Hepatocyte (in vitro differentiated cells): ENCODE measurements around the gene POU6F2. TPM values are rescaled to one million over a fixed set of nuclear protein-coding genes. Genes with fewer than 3 reads are reported as not detected.

Experiments used
- DNase-seq: peaks from one replicate; pipeline ENCODE4 v3.0.0-alpha.2; 2016; ENCODE audit warnings: low spot score
- H2AFZ ChIP-seq: fragments of 200-600 bp; sonication (generic); 2 replicates; pipeline ENCODE4 v1.6.0; 2016; ENCODE audit warnings: antibody characterized with exemption, mild to moderate bottlenecking
- H3K27ac ChIP-seq: fragments of 200-600 bp; sonication (generic); 2 replicates; pipeline ENCODE4 v1.5.1; 2016; ENCODE audit warnings: mild to moderate bottlenecking
- H3K27me3 ChIP-seq: fragments of 200-600 bp; sonication (generic); 2 replicates; pipeline ENCODE4 v1.6.1; 2016
- H3K36me3 ChIP-seq: fragments of 200-600 bp; sonication (generic); replicated peaks from 2 replicates; pipeline ENCODE4 v1.5.1; 2016; ENCODE audit warnings: low read depth; ENCODE audit not compliant: insufficient read depth
- H3K4me1 ChIP-seq: fragments of 200-600 bp; sonication (generic); 2 replicates; pipeline ENCODE4 v1.5.1; 2016; ENCODE audit warnings: mild to moderate bottlenecking, moderate library complexity; ENCODE audit not compliant: insufficient read depth
- H3K4me2 ChIP-seq: fragments of 200-600 bp; sonication (generic); 2 replicates; pipeline ENCODE4 v1.6.0; 2016
- H3K4me3 ChIP-seq: fragments of 200-600 bp; sonication (generic); 2 replicates; pipeline ENCODE4 v1.5.1; 2016; ENCODE audit warnings: mild to moderate bottlenecking
- H3K79me2 ChIP-seq: fragments of 200-600 bp; sonication (generic); 2 replicates; pipeline ENCODE4 v1.6.0; 2017; ENCODE audit warnings: mild to moderate bottlenecking
- H3K9me2 ChIP-seq: fragments of 200-600 bp; sonication (generic); replicated peaks from 2 replicates; pipeline ENCODE4 v1.6.0; 2017; ENCODE audit warnings: mild to moderate bottlenecking; ENCODE audit not compliant: insufficient read depth
- H3K9me3 ChIP-seq: fragments of 200-600 bp; sonication (generic); 2 replicates; pipeline ENCODE4 v1.5.1; 2016; ENCODE audit warnings: low read depth, mild to moderate bottlenecking
- H4K20me1 ChIP-seq: fragments of 200-600 bp; sonication (generic); 2 replicates; pipeline ENCODE4 v1.6.0; 2016; ENCODE audit warnings: mild to moderate bottlenecking; ENCODE audit not compliant: insufficient read depth, poor library complexity, severe bottlenecking
- EZH2 ChIP-seq: fragments of 200-600 bp; sonication (generic); IDR thresholded peaks from 2 replicates; pipeline ENCODE4 v1.6.1; 2016; ENCODE audit warnings: antibody characterized with exemption, mild to moderate bottlenecking, borderline replicate concordance
- EZH2phosphoT487 ChIP-seq: fragments of 200-600 bp; sonication (generic); IDR thresholded peaks from one replicate; pipeline ENCODE4 v1.6.1; 2018; ENCODE audit warnings: antibody characterized with exemption, mild to moderate bottlenecking, low read depth, moderate library complexity; ENCODE audit not compliant: unreplicated experiment, severe bottlenecking
- WGBS: methylation state at CpG from one replicate; pipeline ENCODE4 v1.1.6; 2016; ENCODE audit warnings: low lambda C conversion rate; ENCODE audit errors: missing lambda C conversion rate; 5-methylcytosine and 5-hydroxymethylcytosine counted together
- polyA plus RNA-seq: library from polyadenylated mRNA; unstranded; fragments of >200 nt; fragmentation: Nextera tagmentation; extraction: Ambion mirVana; gene quantifications from 2 replicates; pipeline ENCODE4 v1.2.1, GENCODE V29; 2016
- total RNA-seq: library from RNA; depleted of rRNA; stranded (reverse); fragments of >200 nt; gene quantifications from 2 replicates; pipeline ENCODE4 v1.2.3, GENCODE V29; 2014
- TF ChIP-seq, protein P1 (sequence below): fragments of 200-600 bp; sonication (generic); IDR thresholded peaks from 2 replicates; pipeline ENCODE4 v1.5.1; 2016; ENCODE audit warnings: antibody characterized with exemption, mild to moderate bottlenecking; ENCODE audit not compliant: poor library complexity

POU6F2 gene
- total and polyA plus RNA-seq, 2 experiments from 2014 or later = 0.67 to 1.4 TPM

DNA sequence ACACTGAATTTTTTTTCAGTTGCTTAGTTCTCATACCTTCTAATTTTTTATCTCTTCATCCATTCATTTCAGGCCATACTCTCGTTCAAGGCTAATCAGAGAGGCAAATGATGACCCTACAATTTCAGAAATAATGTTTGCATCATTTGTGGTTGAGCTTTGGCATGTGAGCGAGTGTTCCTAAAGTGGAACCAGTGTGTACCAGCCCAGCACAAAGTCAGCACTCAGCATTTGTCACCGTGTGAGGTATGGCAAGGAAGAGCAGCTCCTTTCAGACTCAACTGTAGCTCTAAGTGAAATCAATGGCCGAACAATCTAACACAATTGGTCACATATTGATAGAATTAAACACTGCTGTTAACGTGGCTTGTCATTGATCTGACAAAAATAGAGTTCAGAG, 154.6 kb downstream of the POU6F2 start:
- no peak for DNase-seq
- Histone ChIP-seq H3K27ac (no peak overlapping the region), H3K27me3 (no peaks in the 10 kb centered on the region), H3K4me3 (no peak overlapping the region), H2AFZ (no peak overlapping the region), H3K9me2 (no peaks in the 10 kb centered on the region), H3K36me3 (no peaks in the 10 kb centered on the region), H3K79me2 (no peaks in the 10 kb centered on the region), H3K4me1 (no peaks in the 10 kb centered on the region), H3K4me2 (no peak overlapping the region), H4K20me1 (no peaks in the 10 kb centered on the region), H3K9me3 (no peaks in the 10 kb centered on the region)
- WGBS = 88% methylated on average over 5 of the region's 5 CpGs
- TF ChIP-seq, protein P1, sequence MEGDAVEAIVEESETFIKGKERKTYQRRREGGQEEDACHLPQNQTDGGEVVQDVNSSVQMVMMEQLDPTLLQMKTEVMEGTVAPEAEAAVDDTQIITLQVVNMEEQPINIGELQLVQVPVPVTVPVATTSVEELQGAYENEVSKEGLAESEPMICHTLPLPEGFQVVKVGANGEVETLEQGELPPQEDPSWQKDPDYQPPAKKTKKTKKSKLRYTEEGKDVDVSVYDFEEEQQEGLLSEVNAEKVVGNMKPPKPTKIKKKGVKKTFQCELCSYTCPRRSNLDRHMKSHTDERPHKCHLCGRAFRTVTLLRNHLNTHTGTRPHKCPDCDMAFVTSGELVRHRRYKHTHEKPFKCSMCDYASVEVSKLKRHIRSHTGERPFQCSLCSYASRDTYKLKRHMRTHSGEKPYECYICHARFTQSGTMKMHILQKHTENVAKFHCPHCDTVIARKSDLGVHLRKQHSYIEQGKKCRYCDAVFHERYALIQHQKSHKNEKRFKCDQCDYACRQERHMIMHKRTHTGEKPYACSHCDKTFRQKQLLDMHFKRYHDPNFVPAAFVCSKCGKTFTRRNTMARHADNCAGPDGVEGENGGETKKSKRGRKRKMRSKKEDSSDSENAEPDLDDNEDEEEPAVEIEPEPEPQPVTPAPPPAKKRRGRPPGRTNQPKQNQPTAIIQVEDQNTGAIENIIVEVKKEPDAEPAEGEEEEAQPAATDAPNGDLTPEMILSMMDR = no peak
- TF ChIP-seq EZH2phosphoT487 = no peak
- no peak for TF ChIP-seq EZH2

DNA sequence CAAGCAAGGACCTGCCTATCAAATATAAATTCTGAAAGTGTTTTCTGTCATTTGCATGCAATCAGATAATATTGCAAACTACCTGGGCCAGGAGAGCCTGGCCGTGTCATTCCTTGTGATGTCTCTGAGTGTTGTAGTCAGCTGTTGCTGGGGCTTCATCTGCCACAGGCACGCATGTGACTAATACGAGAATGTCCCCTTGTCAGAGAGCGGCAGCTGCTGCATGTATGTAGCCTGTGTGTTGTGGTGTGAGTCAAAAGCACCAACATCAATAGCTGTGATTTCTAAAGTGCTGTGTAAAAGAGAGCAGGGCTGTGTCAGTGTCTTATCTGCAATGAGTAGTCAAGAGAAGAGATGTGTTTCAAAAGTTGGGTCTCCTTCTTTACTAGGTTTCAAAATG, 155.4 kb downstream of the POU6F2 start:
- WGBS = 80% methylated on average over 4 of the region's 4 CpGs
- TF ChIP-seq EZH2phosphoT487 (no peak), EZH2 (no peak)
- TF ChIP-seq, protein P1 = no peak

DNA sequence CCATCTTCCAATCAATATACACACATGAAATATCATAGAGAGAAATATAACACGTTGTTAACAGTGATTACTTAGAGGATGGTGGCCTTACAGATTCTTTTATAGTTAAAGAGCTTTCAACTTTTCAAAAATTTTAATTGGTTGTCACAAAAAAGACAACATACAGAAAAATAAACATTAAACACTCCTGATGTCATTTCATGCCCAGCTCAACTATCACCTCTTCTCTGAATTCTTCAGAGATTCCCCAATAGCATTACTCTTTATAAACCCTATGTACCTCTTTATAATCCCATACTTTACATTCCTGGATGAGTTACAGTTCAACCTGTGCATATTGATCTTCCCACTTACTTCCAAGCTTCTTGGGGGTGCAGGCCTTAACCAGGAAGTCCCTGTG, 159.8 kb downstream of the POU6F2 start:
- Histone ChIP-seq H3K79me2 (no peaks in the 10 kb centered on the region), H4K20me1 (no peaks in the 10 kb centered on the region), H2AFZ (no peak overlapping the region), H3K4me2 (no peak overlapping the region), H3K27me3 (no peaks in the 10 kb centered on the region), H3K9me2 (no peaks in the 10 kb centered on the region), H3K4me3 (no peak overlapping the region), H3K27ac (no peak overlapping the region), H3K9me3 (peaks cover 4% of the 10 kb centered on the region), H3K4me1 (no peaks in the 10 kb centered on the region), H3K36me3 (no peaks in the 10 kb centered on the region)
- WGBS = 88% methylated on average over 1 of the region's 1 CpG
- no peak for TF ChIP-seq EZH2phosphoT487
- TF ChIP-seq, protein P1 = no peak
- no peak for TF ChIP-seq EZH2
- DNase-seq = no peak

More for the DNA sequence above, 155.4 kb downstream of the POU6F2 start:
- DNase-seq = no peak
- no peak overlapping the region for H3K4me2 ChIP-seq
- peaks cover 4% of the 10 kb centered on the region for H3K9me3 ChIP-seq
- H4K20me1 ChIP-seq = no peaks in the 10 kb centered on the region
- H3K9me2 ChIP-seq = no peaks in the 10 kb centered on the region
- no peak overlapping the region for H3K4me3 ChIP-seq
- H3K27me3 ChIP-seq = no peaks in the 10 kb centered on the region
- no peaks in the 10 kb centered on the region for H3K79me2 ChIP-seq
- H3K36me3 ChIP-seq = no peaks in the 10 kb centered on the region
- H2AFZ ChIP-seq = no peak overlapping the region
- no peaks in the 10 kb centered on the region for H3K4me1 ChIP-seq
- H3K27ac ChIP-seq = no peak overlapping the region

DNA sequence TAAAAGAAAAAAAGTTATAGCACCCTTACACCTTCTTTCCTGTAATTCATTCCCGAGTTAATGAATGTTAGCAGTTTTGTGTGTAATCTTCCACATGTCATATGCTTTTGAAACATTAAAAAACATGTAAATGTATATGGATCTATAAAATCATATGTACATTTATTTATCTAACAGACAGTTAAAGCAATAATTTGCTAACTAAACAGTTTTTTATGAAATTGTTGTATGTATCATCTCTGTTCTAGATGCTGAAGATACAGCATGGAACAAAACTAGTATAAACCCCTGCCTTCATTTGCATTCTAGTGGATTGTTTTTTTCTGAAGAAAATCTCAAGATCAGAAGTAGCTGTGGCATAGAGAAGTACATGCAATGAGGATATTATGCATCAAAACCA, 165.0 kb downstream of the POU6F2 start:
- H3K4me2 ChIP-seq = no peak overlapping the region
- no peaks in the 10 kb centered on the region for H3K79me2 ChIP-seq
- no peaks in the 10 kb centered on the region for H3K27me3 ChIP-seq
- WGBS = 91% methylated on average over 1 of the region's 1 CpG
- H3K36me3 ChIP-seq = no peaks in the 10 kb centered on the region
- no peaks in the 10 kb centered on the region for H3K4me1 ChIP-seq
- H4K20me1 ChIP-seq = no peaks in the 10 kb centered on the region
- H3K4me3 ChIP-seq = no peak overlapping the region
- H3K27ac ChIP-seq = no peak overlapping the region
- no peak for DNase-seq
- no peak overlapping the region for H2AFZ ChIP-seq
- H3K9me3 ChIP-seq = peaks cover 1% of the 10 kb centered on the region
- no peaks in the 10 kb centered on the region for H3K9me2 ChIP-seq
- no peak for TF ChIP-seq EZH2
- TF ChIP-seq EZH2phosphoT487 = no peak
- TF ChIP-seq, protein P1 = no peak
